PFSK-1 (cell line): Measurements from ENCODE around the gene KLHDC7B.

ENCODE experiments used
- FOXP2 ChIP-seq: optimal IDR thresholded peaks from 2 replicates; pipeline ENCODE3; 2011; ENCODE audit warnings: borderline replicate concordance, control low read depth, inconsistent platforms; ENCODE audit not compliant: insufficient read depth; ENCODE audit errors: extremely low read length, extremely low read depth
- POLR2AphosphoS5 ChIP-seq: IDR thresholded peaks from 2 replicates; pipeline ENCODE4 v1.6.1; 2012; ENCODE audit warnings: low read depth, mild to moderate bottlenecking, control low read depth, low read length, moderate library complexity
- SIN3A ChIP-seq: IDR thresholded peaks from 2 replicates; pipeline ENCODE4 v1.6.1; 2012; ENCODE audit warnings: mild to moderate bottlenecking, low read length, moderate library complexity, borderline replicate concordance; ENCODE audit not compliant: insufficient read depth
- TAF1 ChIP-seq: IDR thresholded peaks from 2 replicates; pipeline ENCODE4 v1.6.1; 2012; ENCODE audit warnings: low read length, control low read depth, borderline replicate concordance; ENCODE audit not compliant: insufficient read depth
- TF ChIP-seq, protein P1 (sequence below), 2 experiments: IDR thresholded peaks; 2 replicates each; pipeline versions ENCODE4 v1.6.1 to v1.8.0; 2011 to 2012; ENCODE audit warnings: low read depth in 2 of 2, low read length in 2 of 2, control low read depth in 1 of 2, inconsistent platforms in 1 of 2, mild to moderate bottlenecking in 1 of 2, moderate library complexity in 1 of 2; ENCODE audit not compliant: insufficient read depth in 1 of 2

KLHDC7B gene

GRCh38 chr22:50576806-50577696 is 31.4 kb downstream of the KLHDC7B start:
- TF ChIP-seq SIN3A (no peak), TAF1 (no peak), POLR2AphosphoS5 (no peak), FOXP2 (no peak)
- TF ChIP-seq, protein P1, sequence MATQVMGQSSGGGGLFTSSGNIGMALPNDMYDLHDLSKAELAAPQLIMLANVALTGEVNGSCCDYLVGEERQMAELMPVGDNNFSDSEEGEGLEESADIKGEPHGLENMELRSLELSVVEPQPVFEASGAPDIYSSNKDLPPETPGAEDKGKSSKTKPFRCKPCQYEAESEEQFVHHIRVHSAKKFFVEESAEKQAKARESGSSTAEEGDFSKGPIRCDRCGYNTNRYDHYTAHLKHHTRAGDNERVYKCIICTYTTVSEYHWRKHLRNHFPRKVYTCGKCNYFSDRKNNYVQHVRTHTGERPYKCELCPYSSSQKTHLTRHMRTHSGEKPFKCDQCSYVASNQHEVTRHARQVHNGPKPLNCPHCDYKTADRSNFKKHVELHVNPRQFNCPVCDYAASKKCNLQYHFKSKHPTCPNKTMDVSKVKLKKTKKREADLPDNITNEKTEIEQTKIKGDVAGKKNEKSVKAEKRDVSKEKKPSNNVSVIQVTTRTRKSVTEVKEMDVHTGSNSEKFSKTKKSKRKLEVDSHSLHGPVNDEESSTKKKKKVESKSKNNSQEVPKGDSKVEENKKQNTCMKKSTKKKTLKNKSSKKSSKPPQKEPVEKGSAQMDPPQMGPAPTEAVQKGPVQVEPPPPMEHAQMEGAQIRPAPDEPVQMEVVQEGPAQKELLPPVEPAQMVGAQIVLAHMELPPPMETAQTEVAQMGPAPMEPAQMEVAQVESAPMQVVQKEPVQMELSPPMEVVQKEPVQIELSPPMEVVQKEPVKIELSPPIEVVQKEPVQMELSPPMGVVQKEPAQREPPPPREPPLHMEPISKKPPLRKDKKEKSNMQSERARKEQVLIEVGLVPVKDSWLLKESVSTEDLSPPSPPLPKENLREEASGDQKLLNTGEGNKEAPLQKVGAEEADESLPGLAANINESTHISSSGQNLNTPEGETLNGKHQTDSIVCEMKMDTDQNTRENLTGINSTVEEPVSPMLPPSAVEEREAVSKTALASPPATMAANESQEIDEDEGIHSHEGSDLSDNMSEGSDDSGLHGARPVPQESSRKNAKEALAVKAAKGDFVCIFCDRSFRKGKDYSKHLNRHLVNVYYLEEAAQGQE (IDR thresholded peaks at IDR 0.05; ENCODE audit: insufficient read depth in 1 of 2, low read depth in 2 of 2, low read length in 2 of 2) = no peak

GRCh38 chr22:50577697-50577986 is 31.9 kb downstream of the KLHDC7B start:
- no peak for TF ChIP-seq POLR2AphosphoS5
- TF ChIP-seq, protein P1 (IDR thresholded peaks at IDR 0.05; ENCODE audit: insufficient read depth in 1 of 2, low read depth in 2 of 2, low read length in 2 of 2) = no peak
- no peak for TF ChIP-seq SIN3A
- no peak for TF ChIP-seq FOXP2
- no peak for TF ChIP-seq TAF1

DNA sequence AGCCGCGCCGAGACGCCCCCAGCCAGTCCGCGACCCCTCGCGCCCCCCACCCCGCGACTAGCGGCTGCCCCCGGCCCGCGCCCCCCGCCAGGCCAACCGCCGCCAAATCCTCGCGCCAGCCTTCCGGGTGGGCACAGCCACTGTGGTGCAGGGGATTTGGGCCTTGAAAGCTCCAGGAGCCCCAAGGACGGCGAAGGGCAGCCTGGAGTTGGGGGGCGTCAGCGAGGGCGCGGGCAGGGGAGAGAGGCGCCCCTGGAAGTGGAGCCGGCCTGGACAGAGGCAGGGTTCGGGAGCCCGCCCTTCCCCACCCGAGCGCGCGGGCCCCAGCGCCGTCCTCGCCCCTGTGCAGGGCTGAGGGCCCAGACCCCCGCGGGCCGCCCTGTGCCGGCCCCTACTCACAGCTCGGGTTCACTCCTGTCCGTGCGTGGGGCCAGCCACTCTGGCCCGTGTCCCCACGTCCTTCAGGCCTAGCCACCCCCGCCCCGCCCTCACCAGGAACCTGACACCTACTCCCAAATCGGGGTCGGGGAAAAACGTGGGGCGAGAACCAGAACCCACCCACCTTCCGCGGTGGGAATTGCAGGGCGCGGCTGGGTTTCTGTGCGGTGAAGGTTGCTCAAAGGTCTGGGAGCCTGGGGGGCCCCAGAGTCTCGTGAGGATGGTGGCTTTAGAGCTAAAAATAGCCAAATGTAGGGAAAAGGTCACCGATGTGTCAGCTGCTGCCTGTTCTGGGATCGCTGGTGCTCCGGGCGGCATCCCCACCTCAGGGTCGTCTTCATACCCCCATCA is 32.5 kb downstream of the KLHDC7B start, which contains the start of gene CPT1B:
Gene CPT1B (minus strand): TSS at position 441 of the 789 bp plus-strand sequence. CDS start 512 bp downstream, outside the sequence.
- no peak for TF ChIP-seq TAF1
- TF ChIP-seq, protein P1 (IDR thresholded peaks at IDR 0.05; ENCODE audit: insufficient read depth in 1 of 2, low read depth in 2 of 2, low read length in 2 of 2) = no peak
- no peak for TF ChIP-seq FOXP2
- no peak for TF ChIP-seq POLR2AphosphoS5
- no peak for TF ChIP-seq SIN3A

GRCh38 chr22:50578776-50579310 is 33.1 kb downstream of the KLHDC7B start:
- TF ChIP-seq TAF1 (no peak), POLR2AphosphoS5 (no peak), FOXP2 (no peak), SIN3A (no peak)
- TF ChIP-seq, protein P1 (IDR thresholded peaks at IDR 0.05; ENCODE audit: insufficient read depth in 1 of 2, low read depth in 2 of 2, low read length in 2 of 2) = no peak
